Osteocyte (in vitro differentiated cells): ENCODE data around the gene SORL1-AS1.

Source experiments
- DNase-seq: peaks from one replicate; pipeline ENCODE4 v3.0.0; 2021; ENCODE audit warnings: mixed read lengths; ENCODE audit not compliant: unreplicated experiment; ENCODE audit errors: extremely low spot score
- H3K27ac Mint-ChIP-seq: one replicate; pipeline ENCODE4 v1.8.0; 2021; ENCODE audit warnings: mild to moderate bottlenecking, mixed read lengths; ENCODE audit not compliant: unreplicated experiment
- H3K27me3 Mint-ChIP-seq: one replicate; pipeline ENCODE4 v1.8.0; 2021; ENCODE audit warnings: mixed read lengths; ENCODE audit not compliant: unreplicated experiment
- H3K36me3 Mint-ChIP-seq: one replicate; pipeline ENCODE4 v1.8.0; 2021; ENCODE audit warnings: mixed read lengths; ENCODE audit not compliant: unreplicated experiment
- H3K4me1 Mint-ChIP-seq: one replicate; pipeline ENCODE4 v1.8.0; 2021; ENCODE audit warnings: mixed read lengths; ENCODE audit not compliant: unreplicated experiment
- H3K4me3 Mint-ChIP-seq: one replicate; pipeline ENCODE4 v1.8.0; 2021; ENCODE audit warnings: mild to moderate bottlenecking, moderate library complexity, mixed read lengths; ENCODE audit not compliant: unreplicated experiment
- H3K9me3 Mint-ChIP-seq: one replicate; pipeline ENCODE4 v1.8.0; 2021; ENCODE audit warnings: mixed read lengths; ENCODE audit not compliant: unreplicated experiment
- TF ChIP-seq, protein P1 (sequence below): fragments of 200-600 bp; sonication (generic); IDR thresholded peaks from 2 replicates; pipeline ENCODE4 v1.5.0; 2021; ENCODE audit warnings: antibody characterized with exemption, mild to moderate bottlenecking, moderate library complexity

SORL1-AS1 gene

DNA sequence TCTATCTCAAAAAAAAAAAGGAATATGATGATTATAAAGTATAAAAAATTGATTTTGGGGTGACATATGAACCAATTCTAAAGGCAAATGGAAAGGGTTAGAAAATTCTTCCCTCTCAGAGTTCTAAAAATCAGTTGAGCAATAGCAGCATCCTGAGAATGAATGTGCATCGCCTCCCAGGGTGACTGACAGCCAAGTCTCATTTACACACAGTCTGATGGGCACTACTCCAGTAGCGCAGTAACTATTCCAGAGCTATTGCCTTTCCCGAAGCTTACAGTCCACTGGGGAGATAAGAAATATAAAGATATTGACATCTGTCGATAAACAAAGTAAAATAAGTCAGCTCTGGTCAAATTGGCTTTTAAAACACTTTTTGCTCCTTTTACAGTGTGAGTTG, 32.9 kb downstream of the SORL1-AS1 start:
- Mint-ChIP-seq H3K4me1 (peaks cover 6% of the 10 kb centered on the region), H3K4me3 (no peak overlapping the region), H3K27ac (no peak overlapping the region), H3K36me3 (no peaks in the 10 kb centered on the region), H3K27me3 (peaks cover 20% of the 10 kb centered on the region), H3K9me3 (no peaks in the 10 kb centered on the region)
- no peak for DNase-seq
- TF ChIP-seq, protein P1, sequence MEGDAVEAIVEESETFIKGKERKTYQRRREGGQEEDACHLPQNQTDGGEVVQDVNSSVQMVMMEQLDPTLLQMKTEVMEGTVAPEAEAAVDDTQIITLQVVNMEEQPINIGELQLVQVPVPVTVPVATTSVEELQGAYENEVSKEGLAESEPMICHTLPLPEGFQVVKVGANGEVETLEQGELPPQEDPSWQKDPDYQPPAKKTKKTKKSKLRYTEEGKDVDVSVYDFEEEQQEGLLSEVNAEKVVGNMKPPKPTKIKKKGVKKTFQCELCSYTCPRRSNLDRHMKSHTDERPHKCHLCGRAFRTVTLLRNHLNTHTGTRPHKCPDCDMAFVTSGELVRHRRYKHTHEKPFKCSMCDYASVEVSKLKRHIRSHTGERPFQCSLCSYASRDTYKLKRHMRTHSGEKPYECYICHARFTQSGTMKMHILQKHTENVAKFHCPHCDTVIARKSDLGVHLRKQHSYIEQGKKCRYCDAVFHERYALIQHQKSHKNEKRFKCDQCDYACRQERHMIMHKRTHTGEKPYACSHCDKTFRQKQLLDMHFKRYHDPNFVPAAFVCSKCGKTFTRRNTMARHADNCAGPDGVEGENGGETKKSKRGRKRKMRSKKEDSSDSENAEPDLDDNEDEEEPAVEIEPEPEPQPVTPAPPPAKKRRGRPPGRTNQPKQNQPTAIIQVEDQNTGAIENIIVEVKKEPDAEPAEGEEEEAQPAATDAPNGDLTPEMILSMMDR, result no peak

DNA sequence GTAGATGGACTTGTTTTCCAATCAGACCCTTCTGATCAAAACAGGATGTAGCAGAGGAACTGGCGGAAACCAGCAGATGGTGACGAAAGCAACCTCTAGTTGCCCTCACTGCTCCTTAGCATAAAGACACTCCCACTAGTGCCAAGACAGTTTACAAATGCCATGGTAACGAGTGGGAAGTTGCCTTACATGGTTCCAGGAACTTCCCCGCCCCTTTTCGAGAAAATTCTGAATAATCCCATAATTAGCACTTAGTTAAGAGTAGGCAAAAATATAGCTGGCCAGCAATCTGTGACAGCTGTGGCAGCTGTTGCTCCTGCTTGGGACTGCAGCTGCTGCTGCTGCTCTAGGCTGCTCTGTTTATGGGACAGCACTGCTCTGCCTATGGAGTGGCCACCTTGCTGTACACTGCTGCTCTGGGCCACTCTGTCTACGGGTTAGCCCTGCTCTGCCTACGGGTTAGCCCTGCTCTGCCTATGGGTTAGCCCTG, 34.1 kb downstream of the SORL1-AS1 start:
- no peak for DNase-seq
- H3K27me3 Mint-ChIP-seq, result peaks cover 22% of the 10 kb centered on the region

DNA sequence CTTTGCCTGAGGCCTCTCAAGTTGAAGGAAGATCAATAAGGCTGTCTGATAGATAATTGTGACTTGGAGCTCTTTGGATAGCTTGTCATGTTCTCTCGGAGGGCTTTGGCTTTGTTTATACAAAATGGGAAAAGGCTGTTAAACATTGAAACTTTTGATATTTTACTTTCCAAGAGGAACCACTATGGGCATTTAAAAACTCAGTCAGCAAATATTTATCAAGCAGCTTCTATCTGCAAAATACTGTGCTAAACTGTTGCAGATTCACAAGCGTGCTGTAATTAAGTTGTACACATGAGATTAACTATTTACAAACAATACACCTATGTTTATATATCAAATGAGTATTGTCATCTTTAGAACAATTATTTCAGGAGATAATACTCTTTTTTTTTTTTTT, 35.2 kb downstream of the SORL1-AS1 start:
- TF ChIP-seq, protein P1, result no peak
- Mint-ChIP-seq H3K4me3 (no peak overlapping the region), H3K27me3 (peaks cover 21% of the 10 kb centered on the region), H3K27ac (no peak overlapping the region), H3K4me1 (peaks cover 6% of the 10 kb centered on the region), H3K36me3 (no peaks in the 10 kb centered on the region), H3K9me3 (no peaks in the 10 kb centered on the region)
- DNase-seq, result no peak

More for the DNA sequence above, 34.1 kb downstream of the SORL1-AS1 start:
- H3K36me3 Mint-ChIP-seq, result no peaks in the 10 kb centered on the region
- TF ChIP-seq, protein P1, result no peak
- H3K9me3 Mint-ChIP-seq, result no peaks in the 10 kb centered on the region
- no peak overlapping the region for H3K27ac Mint-ChIP-seq
- no peak overlapping the region for H3K4me3 Mint-ChIP-seq
- H3K4me1 Mint-ChIP-seq, result peaks cover 6% of the 10 kb centered on the region

DNA sequence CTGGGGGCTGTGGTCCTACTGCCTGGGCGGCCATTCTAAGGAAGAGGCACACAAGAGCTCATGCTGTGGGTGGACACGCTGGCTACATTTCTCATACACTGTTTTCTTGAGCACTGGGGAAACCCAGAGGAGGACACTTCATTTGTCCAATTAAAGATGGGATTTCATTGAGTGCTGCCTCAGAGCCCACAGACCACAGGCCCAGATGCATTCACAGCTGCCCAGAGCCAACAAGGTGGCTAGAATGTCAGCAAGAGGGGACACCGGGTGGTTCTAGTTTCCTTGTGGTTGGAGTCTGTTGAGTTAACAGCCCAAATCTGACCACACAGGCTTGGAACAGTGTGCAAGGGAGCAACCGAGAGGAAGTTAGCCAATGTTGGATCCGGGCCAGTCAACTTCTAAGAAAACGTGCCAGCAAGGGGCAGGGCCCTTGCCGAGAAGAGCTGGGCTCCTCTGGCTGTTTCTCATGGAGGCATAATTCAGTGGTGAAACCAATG, 35.7 kb downstream of the SORL1-AS1 start:
- no peak for DNase-seq
- TF ChIP-seq, protein P1, result no peak
- Mint-ChIP-seq H3K4me3 (no peak overlapping the region), H3K36me3 (no peaks in the 10 kb centered on the region), H3K27me3 (peaks cover 23% of the 10 kb centered on the region), H3K27ac (no peak overlapping the region), H3K9me3 (no peaks in the 10 kb centered on the region), H3K4me1 (peaks cover 6% of the 10 kb centered on the region)

DNA sequence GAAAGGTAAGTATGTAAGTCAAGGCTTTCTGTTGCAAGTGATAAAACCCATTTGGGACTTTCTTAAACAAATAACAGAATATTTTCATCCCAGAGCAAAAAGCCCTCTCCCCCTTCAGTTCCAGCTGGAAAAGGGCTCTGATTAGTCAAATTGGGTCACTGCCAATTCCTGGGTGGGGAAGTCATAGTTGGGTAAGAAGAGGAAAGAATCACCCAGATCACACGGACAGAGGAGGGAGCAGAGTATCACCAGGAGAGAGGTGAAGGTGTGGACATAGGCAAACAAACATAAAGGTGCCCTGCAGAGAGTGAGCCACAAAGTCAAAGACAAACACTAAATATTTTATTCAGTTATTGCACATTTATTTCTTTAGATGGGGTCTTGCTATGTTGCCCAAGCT, 36.9 kb downstream of the SORL1-AS1 start:
- Mint-ChIP-seq H3K4me3 (no peak overlapping the region), H3K27ac (no peak overlapping the region), H3K27me3 (peaks cover 13% of the 10 kb centered on the region), H3K9me3 (no peaks in the 10 kb centered on the region), H3K4me1 (peaks cover 6% of the 10 kb centered on the region), H3K36me3 (no peaks in the 10 kb centered on the region)
- TF ChIP-seq, protein P1, result no peak
- no peak for DNase-seq
